GM12878 (cell line): ENCODE data around the gene ETS1.

Experiments
- BMI1 ChIP-seq: fragments of 450-650 bp; IDR thresholded peaks from 2 replicates; pipeline ENCODE4 v1.6.1; 2016; ENCODE audit warnings: mild to moderate bottlenecking, moderate library complexity, borderline replicate concordance
- CREM ChIP-seq: IDR thresholded peaks from 2 replicates; pipeline ENCODE4 v1.6.1; 2014; ENCODE audit warnings: antibody characterized with exemption, low read depth
- IRF4 ChIP-seq: IDR thresholded peaks from 2 replicates; pipeline ENCODE4 v1.6.1; 2011; ENCODE audit warnings: low read depth, low read length
- JUNB ChIP-seq: IDR thresholded peaks from 2 replicates; pipeline ENCODE4 v1.6.1; 2016; ENCODE audit warnings: antibody characterized with exemption, mild to moderate bottlenecking
- STAT1 ChIP-seq: fragments of 450-650 bp; conservative IDR thresholded peaks from 2 replicates; pipeline ENCODE4 v1.6.1; 2014; ENCODE audit warnings: antibody characterized with exemption, mild to moderate bottlenecking
- TF ChIP-seq, protein P1 (sequence below): IDR thresholded peaks from 2 replicates; pipeline ENCODE4 v1.6.1; 2012; ENCODE audit warnings: low read depth, low read length, improper control_type of control experiment
- TF ChIP-seq, protein P2 (sequence below): IDR thresholded peaks from 2 replicates; pipeline ENCODE4 v1.6.1; 2011; ENCODE audit warnings: borderline replicate concordance, low read depth, mild to moderate bottlenecking, moderate library complexity, mixed read lengths, low read length; ENCODE audit not compliant: insufficient read depth; ENCODE audit errors: extremely low read length
- TF ChIP-seq, protein P3 (sequence below): fragments of 450-650 bp; IDR thresholded peaks from 2 replicates; pipeline ENCODE4 v1.6.1; 2017; ENCODE audit warnings: mild to moderate bottlenecking, moderate library complexity
- TF ChIP-seq, protein P4 (sequence below), 3 experiments: IDR thresholded peaks in 2 of 3; conservative IDR thresholded peaks in 1 of 3; 2 replicates each; pipeline ENCODE4 v1.5.1; 2011; ENCODE audit warnings: low read depth in 3 of 3, low read length in 3 of 3, mild to moderate bottlenecking in 3 of 3, control low read depth in 2 of 3, moderate library complexity in 2 of 3, inconsistent platforms in 1 of 3, mixed read lengths in 1 of 3; ENCODE audit not compliant: control insufficient read depth in 2 of 3, insufficient read depth in 1 of 3; ENCODE audit errors: extremely low read depth in 1 of 3
- TF ChIP-seq, protein P5 (sequence below): fragments of 450-650 bp; IDR thresholded peaks from 2 replicates; pipeline ENCODE4 v1.6.1; 2017; ENCODE audit warnings: mild to moderate bottlenecking, low read depth, inconsistent platforms; ENCODE audit not compliant: poor library complexity, severe bottlenecking

DNA sequence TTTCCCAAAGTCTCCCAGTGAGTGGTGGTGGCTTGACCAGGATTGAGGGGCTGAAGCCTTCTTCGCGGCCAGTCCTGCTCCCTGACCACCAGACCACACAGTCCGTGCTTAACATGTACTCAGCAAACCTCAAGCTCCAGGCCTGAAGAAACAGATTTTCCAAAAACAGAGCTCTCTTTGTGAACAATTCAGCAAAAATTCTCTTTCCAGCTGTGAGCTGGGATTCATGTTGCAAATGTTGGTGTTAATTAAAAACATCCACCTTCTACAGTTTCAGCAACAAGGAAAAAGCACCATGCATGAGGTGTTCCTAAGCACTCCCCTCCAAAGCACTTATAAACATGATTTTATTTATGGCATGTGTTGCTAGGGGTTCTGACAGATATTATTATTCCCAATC, 129.5 kb downstream of the ETS1 start:
- TF ChIP-seq JUNB (no peak), CREM (no peak), IRF4 (no peak), BMI1 (no peak), STAT1 (no peak)
- TF ChIP-seq, protein P1, sequence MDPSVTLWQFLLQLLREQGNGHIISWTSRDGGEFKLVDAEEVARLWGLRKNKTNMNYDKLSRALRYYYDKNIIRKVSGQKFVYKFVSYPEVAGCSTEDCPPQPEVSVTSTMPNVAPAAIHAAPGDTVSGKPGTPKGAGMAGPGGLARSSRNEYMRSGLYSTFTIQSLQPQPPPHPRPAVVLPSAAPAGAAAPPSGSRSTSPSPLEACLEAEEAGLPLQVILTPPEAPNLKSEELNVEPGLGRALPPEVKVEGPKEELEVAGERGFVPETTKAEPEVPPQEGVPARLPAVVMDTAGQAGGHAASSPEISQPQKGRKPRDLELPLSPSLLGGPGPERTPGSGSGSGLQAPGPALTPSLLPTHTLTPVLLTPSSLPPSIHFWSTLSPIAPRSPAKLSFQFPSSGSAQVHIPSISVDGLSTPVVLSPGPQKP, result no peak
- TF ChIP-seq, protein P2, sequence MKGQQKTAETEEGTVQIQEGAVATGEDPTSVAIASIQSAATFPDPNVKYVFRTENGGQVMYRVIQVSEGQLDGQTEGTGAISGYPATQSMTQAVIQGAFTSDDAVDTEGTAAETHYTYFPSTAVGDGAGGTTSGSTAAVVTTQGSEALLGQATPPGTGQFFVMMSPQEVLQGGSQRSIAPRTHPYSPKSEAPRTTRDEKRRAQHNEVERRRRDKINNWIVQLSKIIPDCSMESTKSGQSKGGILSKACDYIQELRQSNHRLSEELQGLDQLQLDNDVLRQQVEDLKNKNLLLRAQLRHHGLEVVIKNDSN, result no peak
- TF ChIP-seq, protein P3, sequence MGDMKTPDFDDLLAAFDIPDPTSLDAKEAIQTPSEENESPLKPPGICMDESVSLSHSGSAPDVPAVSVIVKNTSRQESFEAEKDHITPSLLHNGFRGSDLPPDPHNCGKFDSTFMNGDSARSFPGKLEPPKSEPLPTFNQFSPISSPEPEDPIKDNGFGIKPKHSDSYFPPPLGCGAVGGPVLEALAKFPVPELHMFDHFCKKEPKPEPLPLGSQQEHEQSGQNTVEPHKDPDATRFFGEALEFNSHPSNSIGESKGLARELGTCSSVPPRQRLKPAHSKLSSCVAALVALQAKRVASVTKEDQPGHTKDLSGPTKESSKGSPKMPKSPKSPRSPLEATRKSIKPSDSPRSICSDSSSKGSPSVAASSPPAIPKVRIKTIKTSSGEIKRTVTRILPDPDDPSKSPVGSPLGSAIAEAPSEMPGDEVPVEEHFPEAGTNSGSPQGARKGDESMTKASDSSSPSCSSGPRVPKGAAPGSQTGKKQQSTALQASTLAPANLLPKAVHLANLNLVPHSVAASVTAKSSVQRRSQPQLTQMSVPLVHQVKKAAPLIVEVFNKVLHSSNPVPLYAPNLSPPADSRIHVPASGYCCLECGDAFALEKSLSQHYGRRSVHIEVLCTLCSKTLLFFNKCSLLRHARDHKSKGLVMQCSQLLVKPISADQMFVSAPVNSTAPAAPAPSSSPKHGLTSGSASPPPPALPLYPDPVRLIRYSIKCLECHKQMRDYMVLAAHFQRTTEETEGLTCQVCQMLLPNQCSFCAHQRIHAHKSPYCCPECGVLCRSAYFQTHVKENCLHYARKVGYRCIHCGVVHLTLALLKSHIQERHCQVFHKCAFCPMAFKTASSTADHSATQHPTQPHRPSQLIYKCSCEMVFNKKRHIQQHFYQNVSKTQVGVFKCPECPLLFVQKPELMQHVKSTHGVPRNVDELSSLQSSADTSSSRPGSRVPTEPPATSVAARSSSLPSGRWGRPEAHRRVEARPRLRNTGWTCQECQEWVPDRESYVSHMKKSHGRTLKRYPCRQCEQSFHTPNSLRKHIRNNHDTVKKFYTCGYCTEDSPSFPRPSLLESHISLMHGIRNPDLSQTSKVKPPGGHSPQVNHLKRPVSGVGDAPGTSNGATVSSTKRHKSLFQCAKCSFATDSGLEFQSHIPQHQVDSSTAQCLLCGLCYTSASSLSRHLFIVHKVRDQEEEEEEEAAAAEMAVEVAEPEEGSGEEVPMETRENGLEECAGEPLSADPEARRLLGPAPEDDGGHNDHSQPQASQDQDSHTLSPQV, result no peak
- TF ChIP-seq, protein P4, sequence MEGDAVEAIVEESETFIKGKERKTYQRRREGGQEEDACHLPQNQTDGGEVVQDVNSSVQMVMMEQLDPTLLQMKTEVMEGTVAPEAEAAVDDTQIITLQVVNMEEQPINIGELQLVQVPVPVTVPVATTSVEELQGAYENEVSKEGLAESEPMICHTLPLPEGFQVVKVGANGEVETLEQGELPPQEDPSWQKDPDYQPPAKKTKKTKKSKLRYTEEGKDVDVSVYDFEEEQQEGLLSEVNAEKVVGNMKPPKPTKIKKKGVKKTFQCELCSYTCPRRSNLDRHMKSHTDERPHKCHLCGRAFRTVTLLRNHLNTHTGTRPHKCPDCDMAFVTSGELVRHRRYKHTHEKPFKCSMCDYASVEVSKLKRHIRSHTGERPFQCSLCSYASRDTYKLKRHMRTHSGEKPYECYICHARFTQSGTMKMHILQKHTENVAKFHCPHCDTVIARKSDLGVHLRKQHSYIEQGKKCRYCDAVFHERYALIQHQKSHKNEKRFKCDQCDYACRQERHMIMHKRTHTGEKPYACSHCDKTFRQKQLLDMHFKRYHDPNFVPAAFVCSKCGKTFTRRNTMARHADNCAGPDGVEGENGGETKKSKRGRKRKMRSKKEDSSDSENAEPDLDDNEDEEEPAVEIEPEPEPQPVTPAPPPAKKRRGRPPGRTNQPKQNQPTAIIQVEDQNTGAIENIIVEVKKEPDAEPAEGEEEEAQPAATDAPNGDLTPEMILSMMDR (IDR thresholded peaks at IDR 0.05 in 2 of 3, conservative IDR thresholded peaks at IDR 0.05 in 1 of 3; ENCODE audit: control insufficient read depth in 2 of 3, extremely low read depth in 1 of 3, insufficient read depth in 1 of 3, low read depth in 3 of 3, low read length in 3 of 3), result no peak
- TF ChIP-seq, protein P5, sequence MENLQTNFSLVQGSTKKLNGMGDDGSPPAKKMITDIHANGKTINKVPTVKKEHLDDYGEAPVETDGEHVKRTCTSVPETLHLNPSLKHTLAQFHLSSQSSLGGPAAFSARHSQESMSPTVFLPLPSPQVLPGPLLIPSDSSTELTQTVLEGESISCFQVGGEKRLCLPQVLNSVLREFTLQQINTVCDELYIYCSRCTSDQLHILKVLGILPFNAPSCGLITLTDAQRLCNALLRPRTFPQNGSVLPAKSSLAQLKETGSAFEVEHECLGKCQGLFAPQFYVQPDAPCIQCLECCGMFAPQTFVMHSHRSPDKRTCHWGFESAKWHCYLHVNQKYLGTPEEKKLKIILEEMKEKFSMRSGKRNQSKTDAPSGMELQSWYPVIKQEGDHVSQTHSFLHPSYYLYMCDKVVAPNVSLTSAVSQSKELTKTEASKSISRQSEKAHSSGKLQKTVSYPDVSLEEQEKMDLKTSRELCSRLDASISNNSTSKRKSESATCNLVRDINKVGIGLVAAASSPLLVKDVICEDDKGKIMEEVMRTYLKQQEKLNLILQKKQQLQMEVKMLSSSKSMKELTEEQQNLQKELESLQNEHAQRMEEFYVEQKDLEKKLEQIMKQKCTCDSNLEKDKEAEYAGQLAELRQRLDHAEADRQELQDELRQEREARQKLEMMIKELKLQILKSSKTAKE, result no peak
